Neural progenitor cell (in vitro differentiated cells): Measurements from ENCODE around the gene KLF11. TPM values are rescaled to one million over a fixed set of nuclear protein-coding genes. Genes with fewer than 3 reads are reported as not detected.
A peak's percentile ranks its signal among the peaks of the same experiment; 100 is the strongest.

Experiments used
- DNase-seq: peaks from one replicate; pipeline ENCODE4 v3.0.0-alpha.2; 2016; ENCODE audit warnings: low spot score
- H2AFZ ChIP-seq: fragments of 200-600 bp; sonication (generic); replicated peaks from 2 replicates; pipeline ENCODE4 v1.6.1; 2016; ENCODE audit warnings: antibody characterized with exemption
- H3F3A ChIP-seq: fragments of 200-600 bp; sonication (generic); 2 replicates; pipeline ENCODE4 v1.6.1; 2016; ENCODE audit warnings: antibody characterized with exemption, low read depth
- H3K27ac ChIP-seq: fragments of 200-600 bp; sonication (generic); 2 replicates; pipeline ENCODE4 v1.5.1; 2016; ENCODE audit warnings: mild to moderate bottlenecking
- H3K27me3 ChIP-seq: fragments of 200-600 bp; sonication (generic); 2 replicates; pipeline ENCODE4 v1.6.1; 2016; ENCODE audit warnings: mild to moderate bottlenecking, moderate library complexity
- H3K36me3 ChIP-seq: fragments of 200-600 bp; sonication (generic); 2 replicates; pipeline ENCODE4 v1.5.1; 2016
- H3K4me1 ChIP-seq: fragments of 200-600 bp; sonication (generic); 2 replicates; pipeline ENCODE4 v1.6.1; 2016; ENCODE audit warnings: mixed run types
- H3K4me2 ChIP-seq: fragments of 200-600 bp; sonication (generic); 2 replicates; pipeline ENCODE4 v1.6.1; 2016
- H3K4me3 ChIP-seq: fragments of 200-600 bp; sonication (generic); 2 replicates; pipeline ENCODE4 v1.5.1; 2016
- H3K79me2 ChIP-seq: fragments of 200-600 bp; sonication (generic); 2 replicates; pipeline ENCODE4 v1.6.1; 2016; ENCODE audit warnings: low read depth
- H3K9ac ChIP-seq: fragments of 200-600 bp; sonication (generic); 2 replicates; pipeline ENCODE4 v1.6.1; 2016
- H3K9me3 ChIP-seq: fragments of 200-600 bp; sonication (generic); 2 replicates; pipeline ENCODE4 v1.5.1; 2016; ENCODE audit warnings: low read depth
- H4K20me1 ChIP-seq: fragments of 200-600 bp; sonication (generic); 2 replicates; pipeline ENCODE4 v1.6.1; 2016; ENCODE audit warnings: low read depth
- H3K27ac Mint-ChIP-seq: 3 replicates; pipeline ENCODE4 v1.8.0; 2021; ENCODE audit warnings: mixed read lengths
- H3K27me3 Mint-ChIP-seq: 2 replicates; pipeline ENCODE4 v1.8.0; 2022; ENCODE audit warnings: low read depth, mild to moderate bottlenecking, inconsistent platforms, moderate library complexity, mixed read lengths; ENCODE audit not compliant: insufficient read depth
- H3K36me3 Mint-ChIP-seq: 3 replicates; pipeline ENCODE4 v1.8.0; 2021; ENCODE audit warnings: mixed read lengths
- H3K4me1 Mint-ChIP-seq: 3 replicates; pipeline ENCODE4 v1.8.0; 2021; ENCODE audit warnings: mixed read lengths
- H3K4me3 Mint-ChIP-seq: 3 replicates; pipeline ENCODE4 v1.8.0; 2021; ENCODE audit warnings: mild to moderate bottlenecking, moderate library complexity, mixed read lengths
- H3K9me3 Mint-ChIP-seq: 3 replicates; pipeline ENCODE4 v1.8.0; 2020; ENCODE audit warnings: mixed read lengths
- CTCF ChIP-seq: fragments of 200-600 bp; sonication (generic); IDR thresholded peaks from 2 replicates; pipeline ENCODE4 v1.5.1; 2017; ENCODE audit warnings: antibody characterized with exemption, mild to moderate bottlenecking
- EZH2 ChIP-seq: fragments of 200-600 bp; sonication (generic); IDR thresholded peaks from 2 replicates; pipeline ENCODE4 v1.6.1; 2017; ENCODE audit warnings: antibody characterized with exemption, mild to moderate bottlenecking, moderate library complexity
- EZH2phosphoT487 ChIP-seq: fragments of 200-600 bp; sonication (generic); IDR thresholded peaks from 2 replicates; pipeline ENCODE4 v1.6.1; 2017; ENCODE audit warnings: antibody characterized with exemption
- total RNA-seq: library from RNA; depleted of rRNA; stranded (reverse); fragments of >200 nt; gene quantifications from 2 replicates; pipeline ENCODE4 v1.2.3, GENCODE V29; 2015; ENCODE audit warnings: low replicate concordance

Gene KLF11
- total RNA-seq, 1 donor from 2014 or later, result 9.7 TPM

GRCh38 chr2:10032746-10033105, 10.6 kb upstream of the KLF11 start:
- H3F3A ChIP-seq, result no peaks in the 10 kb centered on the region
- no peaks in the 10 kb centered on the region for H3K36me3 ChIP-seq
- H4K20me1 ChIP-seq, result no peaks in the 10 kb centered on the region
- Mint-ChIP-seq H3K4me1 (peaks cover 27% of the 10 kb centered on the region), H3K36me3 (no peaks in the 10 kb centered on the region), H3K27me3 (peaks cover 5% of the 10 kb centered on the region), H3K9me3 (no peaks in the 10 kb centered on the region), H3K4me3 (no peak overlapping the region), H3K27ac (peak overlapping the region; percentile 63)
- no peak overlapping the region for H3K9ac ChIP-seq
- H3K4me2 ChIP-seq, result no peak overlapping the region
- no peak overlapping the region for H3K4me3 ChIP-seq
- H2AFZ ChIP-seq, result no peak overlapping the region
- no peaks in the 10 kb centered on the region for H3K9me3 ChIP-seq
- DNase-seq, result no peak
- TF ChIP-seq CTCF (no peak), EZH2phosphoT487 (no peak), EZH2 (no peak)
- H3K4me1 ChIP-seq, result peaks cover 19% of the 10 kb centered on the region
- no peak overlapping the region for H3K27ac ChIP-seq
- H3K27me3 ChIP-seq, result no peaks in the 10 kb centered on the region
- no peaks in the 10 kb centered on the region for H3K79me2 ChIP-seq

- Histone ChIP-seq H3K4me2 (no peak overlapping the region), H3K9ac (no peak overlapping the region), H3F3A (no peaks in the 10 kb centered on the region), H3K79me2 (no peaks in the 10 kb centered on the region), H3K4me1 (peaks cover 19% of the 10 kb centered on the region), H3K27ac (no peak overlapping the region), H3K9me3 (no peaks in the 10 kb centered on the region), H4K20me1 (no peaks in the 10 kb centered on the region), H3K4me3 (no peak overlapping the region), H3K27me3 (no peaks in the 10 kb centered on the region), H3K36me3 (no peaks in the 10 kb centered on the region), H2AFZ (no peak overlapping the region)
- TF ChIP-seq EZH2, result no peak
- TF ChIP-seq CTCF, result no peak
- no peak for TF ChIP-seq EZH2phosphoT487
- H3K4me1 Mint-ChIP-seq, result peaks cover 22% of the 10 kb centered on the region
- H3K4me3 Mint-ChIP-seq, result no peak overlapping the region
- H3K36me3 Mint-ChIP-seq, result no peaks in the 10 kb centered on the region
- H3K27ac Mint-ChIP-seq, result peak overlapping the region; percentile 76
- DNase-seq, result no peak
- peaks cover 5% of the 10 kb centered on the region for H3K27me3 Mint-ChIP-seq
- no peaks in the 10 kb centered on the region for H3K9me3 Mint-ChIP-seq
Measured at GRCh38 chr2:10033251-10034006, 9.9 kb upstream of the KLF11 start.

GRCh38 chr2:10034333-10035052, 8.9 kb upstream of the KLF11 start:
- H3K9me3 Mint-ChIP-seq, result no peaks in the 10 kb centered on the region
- Histone ChIP-seq H3K4me2 (no peak overlapping the region), H3K9me3 (no peaks in the 10 kb centered on the region), H4K20me1 (no peaks in the 10 kb centered on the region), H3K4me1 (peaks cover 9% of the 10 kb centered on the region), H2AFZ (no peak overlapping the region), H3F3A (peaks cover 3% of the 10 kb centered on the region), H3K27me3 (no peaks in the 10 kb centered on the region), H3K9ac (no peak overlapping the region), H3K4me3 (no peak overlapping the region), H3K36me3 (no peaks in the 10 kb centered on the region), H3K79me2 (no peaks in the 10 kb centered on the region), H3K27ac (no peak overlapping the region)
- no peak overlapping the region for H3K4me3 Mint-ChIP-seq
- TF ChIP-seq EZH2phosphoT487 (no peak), CTCF (no peak), EZH2 (no peak)
- peaks cover 5% of the 10 kb centered on the region for H3K27me3 Mint-ChIP-seq
- H3K27ac Mint-ChIP-seq, result no peak overlapping the region
- peaks cover 23% of the 10 kb centered on the region for H3K4me1 Mint-ChIP-seq
- H3K36me3 Mint-ChIP-seq, result no peaks in the 10 kb centered on the region
- DNase-seq, result no peak
